ENCODE data around the gene CPVL.

CPVL gene

GRCh38 chr7:29107056-29107455, 39.3 kb downstream of the CPVL start:
- Histone ChIP-seq H3K27me3 (ENCODE audit: low read depth, low read length) (peaks cover 19% of the 10 kb centered on the region), H3K79me2 (ENCODE audit: low read length) (no peaks in the 10 kb centered on the region), H3K27ac (ENCODE audit: low read length) (no peak overlapping the region), H3K4me2 (ENCODE audit: low read length) (no peak overlapping the region), H3K36me3 (replicated peaks; ENCODE audit: low read depth, low read length) (no peaks in the 10 kb centered on the region), H3K4me1 (ENCODE audit: low read length) (peaks cover 16% of the 10 kb centered on the region), H3K9me3 (ENCODE audit: insufficient read depth, low read length) (no peaks in the 10 kb centered on the region), H3K9ac (ENCODE audit: low read length) (no peak overlapping the region), H4K20me1 (ENCODE audit: insufficient read depth, low read length) (peaks cover 6% of the 10 kb centered on the region), H2AFZ (ENCODE audit: low read depth, low read length) (no peak overlapping the region), H3K4me3 (ENCODE audit: low read length) (no peak overlapping the region)
- TF ChIP-seq EZH2phosphoT487 (IDR thresholded peaks at IDR 0.05; ENCODE audit: low read depth), result no peak
- TF ChIP-seq CTCF (IDR thresholded peaks at IDR 0.05; ENCODE audit: low read depth, low read length), result no peak

- H3K27me3 ChIP-seq (ENCODE audit: low read depth, low read length), result peaks cover 23% of the 10 kb centered on the region
- no peak overlapping the region for H2AFZ ChIP-seq (ENCODE audit: low read depth, low read length)
- H3K79me2 ChIP-seq (ENCODE audit: low read length), result no peaks in the 10 kb centered on the region
- H3K4me2 ChIP-seq (ENCODE audit: low read length), result no peak overlapping the region
- no peak for TF ChIP-seq EZH2phosphoT487 (IDR thresholded peaks at IDR 0.05; ENCODE audit: low read depth)
- TF ChIP-seq CTCF (IDR thresholded peaks at IDR 0.05; ENCODE audit: low read depth, low read length), result no peak
- H3K27ac ChIP-seq (ENCODE audit: low read length), result no peak overlapping the region
- H3K36me3 ChIP-seq (replicated peaks; ENCODE audit: low read depth, low read length), result no peaks in the 10 kb centered on the region
- H3K9ac ChIP-seq (ENCODE audit: low read length), result no peak overlapping the region
- no peaks in the 10 kb centered on the region for H3K9me3 ChIP-seq (ENCODE audit: insufficient read depth, low read length)
- peaks cover 16% of the 10 kb centered on the region for H3K4me1 ChIP-seq (ENCODE audit: low read length)
- no peak overlapping the region for H3K4me3 ChIP-seq (ENCODE audit: low read length)
- H4K20me1 ChIP-seq (ENCODE audit: insufficient read depth, low read length), result peaks cover 6% of the 10 kb centered on the region
Measured at GRCh38 chr7:29106669-29106988, 39.7 kb downstream of the CPVL start.

DNA sequence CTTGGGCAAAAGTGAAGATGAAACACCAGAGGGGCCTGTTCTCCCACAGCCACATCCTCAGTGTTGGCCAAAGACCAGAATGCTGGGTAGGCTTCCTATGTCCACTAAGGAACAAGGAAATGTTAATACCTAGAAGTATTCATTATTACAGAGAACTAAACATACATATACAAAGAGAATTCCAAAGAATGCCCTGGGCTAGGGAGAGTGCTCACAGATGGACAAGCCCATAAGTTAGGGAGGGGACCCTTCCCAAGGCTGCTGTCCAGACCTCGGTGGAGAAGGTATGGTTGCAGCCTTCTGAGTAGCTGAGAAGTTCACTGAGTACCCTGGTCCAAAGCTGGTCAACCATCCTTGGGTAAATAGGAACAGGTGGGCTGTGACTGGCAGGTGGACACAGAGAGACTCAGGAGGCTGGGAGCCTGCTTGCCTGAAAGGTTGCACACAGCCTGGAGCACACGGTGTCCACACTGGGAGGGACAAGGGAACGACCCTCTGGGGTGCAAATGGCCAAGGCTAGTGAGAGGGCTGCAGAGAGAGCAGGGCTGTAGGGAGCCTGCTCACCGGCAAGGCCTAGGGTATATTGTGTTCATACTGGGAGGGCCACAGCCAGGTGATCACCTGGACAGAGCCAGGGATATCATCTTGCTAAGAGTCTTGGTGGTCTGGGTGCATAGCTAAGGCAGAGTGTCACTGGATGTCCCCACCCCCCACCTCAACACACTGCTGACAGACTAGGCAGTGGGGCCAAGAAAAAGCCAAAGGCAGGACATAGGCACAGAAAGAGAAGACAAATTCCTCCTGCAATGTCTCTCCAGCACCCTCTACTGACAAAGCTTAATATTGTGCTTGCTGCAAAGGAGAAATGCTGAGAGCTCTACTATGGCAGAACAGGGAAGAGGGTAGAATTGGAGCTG, 40.3 kb downstream of the CPVL start:
- no peak overlapping the region for H3K9ac ChIP-seq (ENCODE audit: low read length)
- peaks cover 6% of the 10 kb centered on the region for H4K20me1 ChIP-seq (ENCODE audit: insufficient read depth, low read length)
- H2AFZ ChIP-seq (ENCODE audit: low read depth, low read length), result no peak overlapping the region
- no peaks in the 10 kb centered on the region for H3K79me2 ChIP-seq (ENCODE audit: low read length)
- no peaks in the 10 kb centered on the region for H3K36me3 ChIP-seq (replicated peaks; ENCODE audit: low read depth, low read length)
- no peak overlapping the region for H3K4me3 ChIP-seq (ENCODE audit: low read length)
- TF ChIP-seq EZH2phosphoT487 (IDR thresholded peaks at IDR 0.05; ENCODE audit: low read depth) (no peak), CTCF (IDR thresholded peaks at IDR 0.05; ENCODE audit: low read depth, low read length) (peak; percentile 59)
- peaks cover 25% of the 10 kb centered on the region for H3K27me3 ChIP-seq (ENCODE audit: low read depth, low read length)
- H3K27ac ChIP-seq (ENCODE audit: low read length), result no peak overlapping the region
- no peak overlapping the region for H3K4me2 ChIP-seq (ENCODE audit: low read length)
- peaks cover 16% of the 10 kb centered on the region for H3K4me1 ChIP-seq (ENCODE audit: low read length)
- H3K9me3 ChIP-seq (ENCODE audit: insufficient read depth, low read length), result no peaks in the 10 kb centered on the region

DNA sequence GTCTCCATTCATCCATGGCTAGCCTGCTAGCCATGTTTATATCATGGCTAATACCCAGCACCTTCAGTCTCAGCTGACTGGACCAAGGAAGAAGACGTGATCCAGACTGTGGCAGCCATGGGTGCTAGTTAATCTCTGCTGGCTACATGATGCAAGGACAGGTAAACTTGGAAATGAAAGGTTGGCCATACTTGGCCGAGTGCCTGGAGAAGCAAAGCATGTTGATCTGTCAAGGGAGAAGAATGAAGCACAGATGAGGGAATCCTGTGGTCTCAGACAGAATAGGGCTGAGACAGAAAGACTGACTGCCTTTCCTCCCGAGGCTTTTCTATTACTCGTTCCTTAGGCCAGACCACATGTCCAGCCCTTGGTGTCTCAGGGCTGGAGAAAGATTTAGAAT, 41.1 kb downstream of the CPVL start:
- Histone ChIP-seq H3K27ac (ENCODE audit: low read length) (no peak overlapping the region), H3K9ac (ENCODE audit: low read length) (no peak overlapping the region), H3K9me3 (ENCODE audit: insufficient read depth, low read length) (no peaks in the 10 kb centered on the region), H3K27me3 (ENCODE audit: low read depth, low read length) (peaks cover 30% of the 10 kb centered on the region), H3K4me1 (ENCODE audit: low read length) (peaks cover 11% of the 10 kb centered on the region), H4K20me1 (ENCODE audit: insufficient read depth, low read length) (peaks cover 6% of the 10 kb centered on the region), H3K36me3 (replicated peaks; ENCODE audit: low read depth, low read length) (no peaks in the 10 kb centered on the region), H3K4me2 (ENCODE audit: low read length) (no peak overlapping the region), H2AFZ (ENCODE audit: low read depth, low read length) (no peak overlapping the region), H3K4me3 (ENCODE audit: low read length) (no peak overlapping the region), H3K79me2 (ENCODE audit: low read length) (no peaks in the 10 kb centered on the region)
- TF ChIP-seq CTCF (IDR thresholded peaks at IDR 0.05; ENCODE audit: low read depth, low read length) (no peak), EZH2phosphoT487 (IDR thresholded peaks at IDR 0.05; ENCODE audit: low read depth) (no peak)

Measured in OCI-LY3 (cell line).